ENCODE measurements around the gene SH3RF3. TPM values are rescaled to one million over a fixed set of nuclear protein-coding genes. Genes with fewer than 3 reads are reported as not detected.

The SH3RF3 gene
- total RNA-seq, 3 donors from 2014 or later, result 3.2 to 5.6 (median 4.6) TPM

GRCh38 chr2:109355192-109355843 is 226.3 kb downstream of the SH3RF3 start:
- no peaks in the 10 kb centered on the region for H3K4me1 ChIP-seq
- no peak for DNase-seq (ENCODE audit: low spot score in 2 of 2)
- no peak overlapping the region for H3K4me3 ChIP-seq
- H3K27ac ChIP-seq, result no peak overlapping the region
- H3K36me3 ChIP-seq, result no peaks in the 10 kb centered on the region
- peaks cover 0 to 2% of the 10 kb centered on the region in 2 donors for H3K9me3 ChIP-seq
- no peaks in the 10 kb centered on the region for H3K27me3 ChIP-seq
- TF ChIP-seq POLR2AphosphoS5 (IDR thresholded peaks at IDR 0.05), result no peak
- TF ChIP-seq POLR2A (IDR thresholded peaks at IDR 0.05), result no peak
- no peak for TF ChIP-seq CTCF (IDR thresholded peaks at IDR 0.05)
- intact Hi-C loops (cut with DNase I; ENCODE audit: low total_unique reads), result no loop called here

- intact Hi-C loops (cut with DNase I; ENCODE audit: low total_unique reads), result no loop called here
- no peak overlapping the region for H3K4me3 ChIP-seq
- no peaks in the 10 kb centered on the region for H3K4me1 ChIP-seq
- no peaks in the 10 kb centered on the region for H3K27me3 ChIP-seq
- peak in 1 of 2 donors; percentile 6 for DNase-seq (ENCODE audit: low spot score in 2 of 2)
- H3K27ac ChIP-seq, result no peak overlapping the region
- TF ChIP-seq CTCF (IDR thresholded peaks at IDR 0.05) (no peak), POLR2AphosphoS5 (IDR thresholded peaks at IDR 0.05) (no peak), POLR2A (IDR thresholded peaks at IDR 0.05) (no peak)
- H3K36me3 ChIP-seq, result no peaks in the 10 kb centered on the region
- H3K9me3 ChIP-seq, result peaks cover 0 to 8% of the 10 kb centered on the region in 2 donors
These were observed 227.5 kb downstream of the SH3RF3 start for GRCh38 chr2:109356324-109357035.

GRCh38 chr2:109364217-109364616 is 235.2 kb downstream of the SH3RF3 start:
- TF ChIP-seq POLR2AphosphoS5 (IDR thresholded peaks at IDR 0.05) (no peak), POLR2A (IDR thresholded peaks at IDR 0.05) (no peak), CTCF (IDR thresholded peaks at IDR 0.05) (no peak)
- no peaks in the 10 kb centered on the region for H3K27me3 ChIP-seq
- H3K9me3 ChIP-seq, result peaks cover 0 to 8% of the 10 kb centered on the region in 2 donors
- no peak for DNase-seq (ENCODE audit: low spot score in 2 of 2)
- no peak overlapping the region for H3K27ac ChIP-seq
- no peaks in the 10 kb centered on the region for H3K4me1 ChIP-seq
- H3K36me3 ChIP-seq, result no peaks in the 10 kb centered on the region
- H3K4me3 ChIP-seq, result no peak overlapping the region
- intact Hi-C loops (cut with DNase I; ENCODE audit: low total_unique reads), result no loop called here

GRCh38 chr2:109365131-109365530 is 236.1 kb downstream of the SH3RF3 start:
- Histone ChIP-seq H3K4me1 (no peaks in the 10 kb centered on the region), H3K27me3 (no peaks in the 10 kb centered on the region), H3K4me3 (no peak overlapping the region), H3K27ac (no peak overlapping the region), H3K36me3 (no peaks in the 10 kb centered on the region), H3K9me3 (peaks cover 0 to 8% of the 10 kb centered on the region in 2 donors)
- TF ChIP-seq POLR2A (IDR thresholded peaks at IDR 0.05), result no peak
- no peak for TF ChIP-seq CTCF (IDR thresholded peaks at IDR 0.05)
- TF ChIP-seq POLR2AphosphoS5 (IDR thresholded peaks at IDR 0.05), result no peak
- intact Hi-C loops (cut with DNase I; ENCODE audit: low total_unique reads), result no loop called here
- no peak for DNase-seq (ENCODE audit: low spot score in 2 of 2)

GRCh38 chr2:109367683-109368082 is 238.7 kb downstream of the SH3RF3 start:
- no peak overlapping the region for H3K4me3 ChIP-seq
- intact Hi-C loops (cut with DNase I; ENCODE audit: low total_unique reads), result no loop called here

More at GRCh38 chr2:109367683-109368082, 238.7 kb downstream of the SH3RF3 start:
- DNase-seq (ENCODE audit: low spot score in 2 of 2), result no peak
- H3K27me3 ChIP-seq, result no peaks in the 10 kb centered on the region
- no peaks in the 10 kb centered on the region for H3K9me3 ChIP-seq
- no peaks in the 10 kb centered on the region for H3K4me1 ChIP-seq
- H3K36me3 ChIP-seq, result no peaks in the 10 kb centered on the region
- no peak for TF ChIP-seq CTCF (IDR thresholded peaks at IDR 0.05)
- TF ChIP-seq POLR2AphosphoS5 (IDR thresholded peaks at IDR 0.05), result no peak
- H3K27ac ChIP-seq, result no peak overlapping the region

Measured in breast epithelium (tissue), 4 donors.